Renal cortical epithelial cell (primary cell): ENCODE measurements around the gene ZNF500. TPM values are rescaled to one million over a fixed set of nuclear protein-coding genes. Genes with fewer than 3 reads are reported as not detected.
A peak's percentile ranks its signal among the peaks of the same experiment; 100 is the strongest.

ENCODE experiments used
- DNase-seq: peaks from one replicate; pipeline ENCODE4 v3.0.0-alpha.2; 2011; ENCODE audit warnings: low read depth
- total RNA-seq: library from RNA; depleted of rRNA; stranded (reverse); fragments of >200 nt; gene quantifications from 2 replicates; pipeline ENCODE4 v1.2.3, GENCODE V29; 2014

ZNF500 gene
- total RNA-seq, 1 donor from 2014 or later: 11.4 TPM

- no peak for DNase-seq
Measured at GRCh38 chr16:4772351-4772750, 5.4 kb upstream of the ZNF500 start.

DNA sequence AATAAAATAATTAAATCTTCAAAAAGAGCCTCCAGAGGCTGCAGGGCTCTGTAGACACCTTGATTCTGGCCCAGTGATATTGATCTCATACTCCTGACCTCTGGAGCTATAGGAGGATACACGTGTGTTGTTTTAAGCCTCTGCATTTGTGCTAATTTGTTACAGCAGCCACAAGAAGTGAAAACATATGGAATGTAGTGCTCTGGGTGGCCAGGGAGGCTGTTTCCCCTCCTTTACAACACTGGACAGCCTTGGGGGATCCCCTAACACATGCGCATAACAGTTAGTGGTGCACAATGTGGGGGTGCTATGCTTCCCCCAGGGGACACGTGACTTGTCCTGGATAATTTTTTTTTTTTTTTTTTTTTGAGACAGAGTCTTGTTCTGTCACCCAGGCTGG, 4.7 kb upstream of the ZNF500 start:
- no peak for DNase-seq

GRCh38 chr16:4769306-4769638, 2.3 kb upstream of the ZNF500 start:
- DNase-seq: no peak

DNA sequence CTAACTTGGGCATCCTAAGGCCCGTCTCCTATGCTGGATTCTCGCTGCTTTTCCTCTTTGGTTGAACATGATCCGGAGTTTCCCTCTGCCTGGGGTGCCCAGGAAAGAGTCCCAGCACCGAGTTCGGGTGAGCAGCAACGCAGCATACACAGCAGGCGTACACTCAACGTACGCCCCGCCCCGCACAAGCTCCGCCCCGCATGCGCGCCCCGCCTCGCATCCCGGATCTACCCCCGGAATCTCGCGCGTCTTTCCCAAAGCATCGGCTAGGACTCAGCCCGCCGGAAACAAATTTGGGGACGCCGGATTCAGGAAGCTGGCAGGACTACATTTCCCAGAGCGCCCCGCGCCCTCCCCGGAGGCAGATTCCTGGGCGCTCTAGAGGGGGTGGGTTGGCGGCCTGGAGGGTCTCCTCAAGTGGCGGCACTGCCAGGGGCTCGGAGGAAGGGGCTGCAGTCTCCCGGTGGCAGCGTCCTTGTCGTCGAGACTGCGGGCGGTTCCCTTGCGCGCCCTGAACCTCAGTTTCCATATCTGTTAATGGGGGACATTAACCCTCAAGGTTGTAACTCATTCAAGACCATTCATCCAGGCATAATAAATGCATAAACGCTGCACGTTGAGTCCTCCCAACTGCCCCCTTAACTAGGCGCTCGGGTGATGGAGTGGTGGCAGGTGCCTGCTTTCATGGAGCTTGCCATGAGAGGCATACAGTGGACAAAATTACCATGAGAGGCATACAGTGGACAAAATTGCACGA, 1.8 kb upstream of the ZNF500 start:
- peak; percentile 86 for DNase-seq

GRCh38 chr16:4767872-4768548, 1.0 kb upstream of the ZNF500 start:
- DNase-seq: peak; percentile 39

GRCh38 chr16:4765511-4766474, 1.2 kb downstream of the ZNF500 start:
- no peak for DNase-seq

GRCh38 chr16:4763791-4764190, 3.2 kb downstream of the ZNF500 start:
- no peak for DNase-seq

- DNase-seq: no peak
Measured at GRCh38 chr16:4762205-4762604, 4.8 kb downstream of the ZNF500 start.

DNA sequence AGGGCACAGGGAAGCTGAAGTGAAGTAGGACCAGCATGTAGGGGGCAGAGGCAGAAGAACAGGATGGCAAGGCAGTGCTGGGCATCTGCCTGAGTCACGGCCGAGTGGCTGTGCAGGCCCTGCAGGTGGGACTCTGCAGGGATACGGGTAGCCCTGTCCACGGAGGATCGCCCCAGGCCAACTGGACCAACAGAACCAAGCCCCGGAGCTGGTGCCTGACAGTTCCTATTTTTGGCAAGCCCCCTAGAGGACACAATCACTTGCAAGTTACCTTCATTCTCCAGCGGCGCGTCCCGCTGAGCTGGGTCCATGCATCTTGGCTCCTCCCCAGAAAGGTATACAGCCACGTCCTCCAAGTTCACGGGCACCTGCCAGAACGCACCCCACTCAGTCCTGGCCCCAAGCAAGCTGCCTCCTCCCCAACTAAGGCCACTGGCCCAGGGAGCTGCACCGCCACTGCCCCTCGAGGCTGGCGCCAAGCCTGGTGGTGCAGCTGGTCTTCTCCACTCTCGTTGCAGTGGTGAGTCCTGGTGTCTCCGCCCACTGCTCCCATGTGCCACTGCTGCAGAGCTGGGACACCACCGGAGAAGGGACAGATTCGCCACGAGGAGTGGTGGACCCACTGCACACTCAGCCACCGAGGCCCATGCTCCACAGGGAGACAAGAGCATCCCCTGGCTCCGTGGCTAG, 6.6 kb downstream of the ZNF500 start:
- DNase-seq: no peak

- no peak for DNase-seq
Measured at GRCh38 chr16:4755687-4756086, 11.3 kb downstream of the ZNF500 start.

- DNase-seq: no peak
Measured at GRCh38 chr16:4754865-4755264, 12.1 kb downstream of the ZNF500 start.

DNA sequence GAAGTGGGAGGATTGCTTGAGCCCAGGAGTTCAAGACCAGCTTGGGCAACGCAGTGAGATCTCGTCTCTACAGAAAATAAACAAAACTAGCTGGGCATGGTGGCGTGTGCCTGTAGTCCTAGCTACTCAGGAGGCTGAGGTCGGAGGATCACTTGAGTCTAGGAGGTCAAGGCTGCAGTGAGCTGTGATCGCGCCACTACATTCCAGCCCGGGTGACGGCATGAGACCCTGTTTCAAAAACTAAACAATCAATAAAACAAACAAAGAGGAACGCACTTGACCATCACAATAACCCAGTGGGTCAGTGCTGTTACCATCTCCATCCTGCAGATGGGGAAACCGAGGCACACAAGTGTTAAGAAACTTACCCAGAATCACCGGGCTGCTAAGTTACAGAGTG, 13.7 kb downstream of the ZNF500 start:
- DNase-seq: no peak

DNA sequence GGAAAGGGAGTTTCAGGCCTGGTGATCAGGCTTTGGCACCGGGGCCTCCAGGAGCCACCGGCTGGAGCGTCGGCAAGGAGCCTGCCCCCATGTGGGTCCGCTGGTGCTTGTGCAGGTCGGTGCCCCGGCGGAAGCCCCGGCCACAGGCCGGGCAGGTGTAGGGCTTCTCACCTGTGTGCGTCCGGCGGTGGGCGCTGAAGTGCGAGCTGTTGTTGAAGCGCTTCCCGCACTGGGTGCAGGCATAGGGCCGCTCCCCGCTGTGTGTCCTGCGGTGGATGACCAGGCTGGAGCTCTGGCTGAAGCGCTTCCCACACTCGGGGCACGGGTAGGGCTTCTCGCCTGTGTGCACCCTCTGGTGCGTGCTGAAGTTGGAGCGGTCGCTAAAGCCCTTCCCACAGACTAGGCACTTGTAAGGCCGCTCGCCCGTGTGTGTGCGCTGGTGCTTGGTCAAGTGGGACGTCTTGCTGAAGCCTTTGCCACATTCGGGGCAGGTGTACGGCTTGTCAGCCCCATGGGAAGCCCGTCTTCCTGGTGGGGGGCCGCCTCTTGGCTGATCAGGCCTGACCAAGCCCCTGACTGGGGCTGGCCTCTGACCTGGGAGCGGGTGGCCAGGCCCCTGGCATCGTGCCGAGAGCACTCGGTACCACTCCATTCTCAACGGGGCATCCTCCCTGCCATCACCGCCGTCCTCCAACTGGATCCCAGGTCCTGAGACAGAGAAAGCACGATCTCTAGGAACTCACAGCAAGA, 14.4 kb downstream of the ZNF500 start:
- no peak for DNase-seq

DNA sequence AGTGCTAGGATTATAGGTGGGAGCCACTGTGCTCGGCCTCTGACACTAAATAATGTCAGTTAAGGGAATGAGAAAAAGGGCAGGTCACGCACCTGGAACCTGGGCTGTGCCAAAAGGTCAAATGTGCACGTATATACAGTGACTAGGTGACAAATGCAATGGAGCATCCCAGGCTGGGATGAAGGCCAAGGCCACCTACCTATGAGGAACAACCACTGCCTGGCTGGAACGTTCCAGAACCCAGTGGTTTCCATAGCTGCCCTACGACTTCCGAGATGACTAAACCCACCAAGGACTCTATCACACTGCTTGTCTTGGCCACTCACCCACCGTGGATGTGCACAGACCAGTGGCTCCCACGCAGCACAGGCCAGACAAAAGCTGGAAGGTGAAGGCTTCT, 16.1 kb downstream of the ZNF500 start:
- no peak for DNase-seq

DNA sequence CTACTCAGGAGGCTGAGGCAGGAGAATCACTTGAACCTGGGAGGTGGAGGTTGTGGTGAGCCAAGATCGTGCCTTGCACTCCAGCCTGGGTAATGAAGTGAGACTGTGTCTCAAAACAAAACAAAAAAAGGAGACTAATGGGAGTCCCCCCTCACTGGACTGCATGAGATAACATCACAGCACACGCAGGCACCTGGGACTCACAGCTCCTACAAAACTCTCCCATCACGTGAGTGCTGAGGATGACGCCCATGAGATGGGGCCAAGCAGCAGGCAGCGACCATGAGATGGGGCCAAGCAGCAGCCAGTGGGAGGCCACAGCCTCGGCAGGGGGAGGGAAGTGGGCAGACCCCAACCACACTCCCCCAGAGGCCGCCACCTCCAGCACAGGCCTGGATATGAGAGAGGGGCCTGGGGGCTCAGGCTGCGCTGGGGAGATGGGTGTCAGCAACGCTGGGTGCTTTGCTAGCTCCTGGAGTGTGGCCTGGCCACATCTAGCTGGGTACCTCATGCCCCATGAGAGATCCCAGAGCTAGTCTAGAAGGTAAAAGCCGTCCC, 17.2 kb downstream of the ZNF500 start:
- DNase-seq: no peak

DNA sequence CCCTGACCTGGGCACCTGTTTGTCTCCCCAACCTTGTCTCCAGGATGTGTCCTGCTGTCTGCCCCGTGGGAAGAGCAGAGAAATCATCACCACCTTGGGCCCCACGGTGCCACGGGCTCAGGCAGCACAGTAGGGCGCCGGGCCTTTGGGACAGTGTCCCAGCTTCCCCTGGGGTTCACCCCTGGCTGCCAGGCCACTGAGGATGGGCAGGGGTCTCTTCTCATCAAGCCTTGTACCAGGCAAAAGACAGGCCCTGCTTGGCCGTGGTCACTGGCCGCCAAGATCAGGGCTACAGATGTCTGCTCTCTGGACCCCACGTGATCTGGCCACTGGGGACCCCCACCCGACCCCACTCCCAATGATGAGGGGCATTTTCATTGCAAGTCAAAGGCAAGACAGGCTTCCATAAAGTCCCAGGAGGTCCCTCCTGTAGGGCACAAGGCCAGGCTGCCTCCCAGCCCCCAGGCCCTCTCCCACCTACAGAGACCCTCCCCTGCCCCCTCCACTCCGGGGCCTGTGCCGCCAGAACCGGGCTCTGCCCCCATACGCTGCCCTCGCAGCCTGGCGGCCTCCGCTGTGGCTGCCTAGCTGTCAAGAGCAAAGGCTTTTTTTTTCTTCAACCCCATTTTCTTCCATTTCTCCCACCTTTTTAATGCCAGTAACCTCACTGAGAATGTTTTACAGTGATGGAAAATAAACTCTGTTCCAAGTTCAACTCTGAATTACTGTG, 18.1 kb downstream of the ZNF500 start:
- no peak for DNase-seq

- DNase-seq: no peak
Measured at GRCh38 chr16:4747906-4748681, 18.9 kb downstream of the ZNF500 start.

GRCh38 chr16:4746991-4747574, 19.9 kb downstream of the ZNF500 start:
- DNase-seq: no peak

GRCh38 chr16:4746215-4746614, 20.7 kb downstream of the ZNF500 start:
- no peak for DNase-seq
